HG03280 (cell line): ENCODE measurements around the gene ESRRG.

Experiments
- ATAC-seq: cut with Tn5 transposase; IDR thresholded peaks from one replicate; pipeline ENCODE4 v1.9.1; 2021; ENCODE audit warnings: mild to moderate bottlenecking, moderate library complexity; ENCODE audit not compliant: unreplicated experiment

Gene ESRRG

DNA sequence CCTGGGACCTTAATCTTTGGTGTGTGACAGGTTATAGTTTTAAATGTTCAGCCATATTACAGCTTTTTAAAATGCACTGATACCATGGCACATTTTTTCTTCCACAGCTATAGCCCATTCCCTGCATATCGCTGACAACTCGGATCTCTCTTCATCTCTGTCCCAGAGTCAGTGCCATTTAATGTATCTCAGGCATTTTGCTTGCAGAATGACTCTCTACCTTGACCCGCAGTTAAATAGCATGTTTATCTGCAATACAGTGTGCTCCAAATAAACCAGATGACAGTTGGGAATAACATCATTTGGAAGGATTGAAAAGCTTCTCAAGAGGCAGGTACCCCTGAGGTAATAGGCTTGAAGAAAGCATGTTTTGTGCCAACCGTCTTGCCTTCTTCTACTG is 200.2 kb downstream of the ESRRG start:
- ATAC-seq: no peak

DNA sequence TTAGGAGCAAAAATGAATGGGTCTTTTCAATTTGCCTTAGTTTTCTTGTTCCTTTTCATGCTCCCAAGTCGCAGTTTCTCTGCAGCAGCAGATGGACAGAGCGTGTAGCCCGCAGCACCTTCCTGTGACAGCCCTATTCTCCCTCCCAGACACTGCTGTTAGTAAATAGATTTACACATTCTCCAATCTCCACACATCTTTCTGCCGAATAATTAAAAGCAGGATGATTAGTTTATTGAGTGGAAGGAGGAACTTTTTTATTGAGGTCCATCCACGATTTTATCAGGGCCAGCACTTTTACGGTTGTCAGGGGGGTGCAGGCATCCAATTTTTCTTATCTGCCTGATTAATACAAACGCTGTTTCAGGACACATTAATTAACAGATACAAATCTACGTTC is 201.8 kb downstream of the ESRRG start:
- no peak for ATAC-seq

DNA sequence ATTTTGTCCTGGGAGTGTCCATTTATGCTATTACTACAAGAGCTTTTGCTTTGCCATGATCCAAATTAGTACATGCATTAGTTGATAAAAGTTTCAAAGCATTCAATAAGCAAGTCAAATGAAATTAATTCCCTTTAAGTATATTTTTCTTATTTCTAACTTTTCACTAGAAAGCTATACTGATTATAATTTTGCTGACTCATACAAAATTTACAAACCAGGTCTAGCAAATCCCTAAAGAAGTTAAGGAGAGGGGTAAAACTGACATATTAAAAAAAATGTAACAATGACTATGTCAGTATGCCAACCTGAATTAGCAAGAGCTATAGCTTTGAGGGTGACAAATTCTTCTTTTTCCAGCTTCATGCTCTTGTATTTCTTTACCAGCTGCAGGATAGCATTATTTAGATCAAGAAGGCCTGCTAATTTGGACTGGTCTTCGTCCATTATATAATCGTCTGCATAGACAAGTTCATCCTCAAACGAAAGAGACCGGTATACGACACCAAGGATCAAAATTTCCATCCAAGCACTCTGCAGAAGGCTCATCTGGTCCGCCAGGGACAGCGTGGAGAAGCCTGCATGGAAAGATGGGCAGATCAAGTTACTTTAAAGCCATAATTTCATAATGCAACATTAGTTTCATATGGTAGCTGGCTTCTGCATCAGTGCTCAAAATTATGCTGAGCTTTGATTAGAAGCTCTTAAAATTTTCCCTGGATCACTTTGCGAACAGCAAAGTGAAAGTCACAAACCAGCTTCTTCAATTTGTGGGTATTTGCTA is 204.2 kb downstream of the ESRRG start:
- no peak for ATAC-seq

DNA sequence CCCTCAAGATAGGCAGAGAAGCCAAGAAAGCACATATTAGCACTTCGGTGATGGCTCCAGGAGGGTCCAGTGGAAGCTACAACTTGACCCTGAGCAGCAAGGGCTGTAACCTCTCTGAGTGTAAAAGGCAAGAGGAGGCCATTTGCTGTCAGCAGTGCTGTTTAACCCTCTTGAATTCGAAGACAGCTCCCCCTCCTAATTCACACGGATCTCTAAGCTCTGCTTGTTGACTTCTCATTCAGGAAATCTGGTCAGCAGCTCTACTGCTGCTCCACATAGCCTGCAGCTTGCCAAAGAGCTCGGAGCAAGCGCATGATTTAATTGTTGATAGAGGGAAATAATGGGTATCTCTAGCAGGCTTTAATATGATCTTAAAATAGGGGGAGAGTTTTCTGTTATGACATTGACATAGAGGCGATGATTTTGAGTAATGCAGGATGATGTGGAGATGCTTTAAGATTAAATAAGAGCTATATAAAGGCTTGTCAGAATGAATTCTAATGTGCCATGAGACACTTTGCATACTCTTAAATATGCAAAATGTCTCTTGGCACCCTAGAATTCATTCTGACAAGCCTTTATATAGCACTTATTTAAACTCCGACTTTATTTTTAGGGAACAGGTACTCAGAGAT is 220.6 kb downstream of the ESRRG start:
- ATAC-seq: no peak

DNA sequence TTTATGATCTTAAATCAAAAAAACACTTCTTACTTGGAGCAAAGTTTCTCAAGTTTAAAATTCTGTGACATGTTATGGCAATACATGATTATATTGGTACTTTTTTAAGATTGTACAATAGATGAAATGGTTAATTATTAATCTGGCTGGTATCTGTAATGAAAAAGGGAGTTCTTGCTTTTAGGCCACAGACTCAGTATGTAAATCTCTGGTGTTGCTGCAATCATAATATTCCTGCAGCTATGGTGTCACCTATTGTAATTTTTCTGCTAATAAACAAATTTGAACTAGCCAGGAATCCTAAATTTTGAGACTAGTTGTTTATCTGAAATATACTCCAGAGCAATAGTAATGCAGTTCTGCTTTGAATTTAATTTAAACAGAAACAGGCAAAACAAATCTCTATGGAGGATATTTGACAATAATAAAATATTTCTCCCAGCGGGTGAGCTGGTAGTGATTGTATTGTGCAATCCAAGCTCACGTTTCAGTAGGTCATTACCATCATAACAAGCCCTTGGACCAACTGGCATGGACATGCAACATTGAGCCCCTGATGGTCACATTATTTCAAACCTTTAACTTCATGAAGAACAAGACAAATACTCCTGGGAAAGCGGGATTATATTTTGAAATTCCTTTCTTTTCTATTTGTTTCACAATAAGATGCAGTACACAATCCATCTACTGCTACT is 222.8 kb downstream of the ESRRG start:
- no peak for ATAC-seq

DNA sequence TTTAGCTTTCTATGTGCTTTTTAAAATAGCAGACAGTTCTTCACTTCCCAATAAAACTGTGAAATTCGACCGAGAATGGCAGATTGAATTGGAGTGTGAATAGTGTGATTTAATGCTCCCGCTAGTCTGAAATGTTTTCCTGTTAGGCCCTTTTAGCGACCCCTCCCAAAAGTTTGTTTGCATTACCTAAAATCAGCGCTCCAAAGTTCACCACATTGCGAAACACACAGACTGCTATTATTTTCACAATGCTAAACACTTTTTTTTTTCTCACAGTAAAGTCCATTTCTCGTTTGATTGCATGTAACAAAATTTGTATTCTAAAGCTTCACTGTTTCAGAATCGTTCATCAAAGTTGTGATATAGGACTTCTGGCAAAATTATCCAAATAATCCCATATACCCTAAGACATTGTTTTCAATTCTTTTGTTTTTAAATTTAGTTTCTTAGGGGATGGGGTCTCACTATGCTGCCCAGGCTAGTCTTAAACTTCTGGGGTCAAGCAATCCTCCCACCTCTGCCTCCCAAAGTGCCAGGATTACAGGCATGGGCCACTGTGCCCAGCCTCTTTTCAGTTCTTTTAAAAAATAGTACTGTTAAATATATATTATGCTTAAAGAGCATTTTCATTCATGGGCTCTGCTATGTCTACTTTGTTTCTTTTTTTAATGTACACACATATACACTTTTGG is 223.5 kb downstream of the ESRRG start:
- ATAC-seq: no peak

DNA sequence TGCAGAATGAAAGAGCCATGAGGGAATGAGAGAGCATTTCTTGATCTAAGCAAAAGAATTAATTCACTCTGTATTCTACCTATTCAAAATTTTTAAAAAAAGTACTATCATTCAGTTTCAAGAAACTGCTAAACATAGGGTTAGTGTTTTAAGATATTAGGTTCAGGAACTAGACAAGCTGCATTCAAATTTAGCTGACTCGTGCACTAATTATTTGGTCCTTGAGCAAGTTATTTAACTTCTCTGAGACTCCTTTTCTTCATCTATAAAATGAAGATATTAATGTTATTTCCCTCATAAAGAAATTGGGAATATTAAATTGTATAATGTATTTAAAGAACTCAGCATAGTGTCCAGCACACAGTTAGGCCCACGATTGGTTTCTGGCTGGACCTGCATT is 225.0 kb downstream of the ESRRG start:
- ATAC-seq: no peak

DNA sequence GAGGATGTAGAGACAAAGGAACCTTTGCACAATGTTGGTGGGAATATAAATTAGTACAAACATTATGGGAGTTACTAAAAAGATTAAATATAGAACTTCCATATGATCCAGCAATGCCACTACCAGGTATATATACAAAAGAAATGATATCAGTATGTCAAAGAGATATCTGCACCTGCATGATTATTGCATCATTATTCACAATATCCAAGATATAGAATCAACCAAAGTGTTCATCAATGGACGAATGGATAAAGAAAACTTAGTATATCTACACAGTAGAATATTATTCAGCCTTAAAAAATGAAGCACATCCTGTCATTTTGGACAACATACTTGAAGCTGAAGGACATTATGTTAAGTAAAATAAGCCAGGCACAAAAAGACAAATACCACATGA is 238.2 kb downstream of the ESRRG start:
- ATAC-seq: no peak

DNA sequence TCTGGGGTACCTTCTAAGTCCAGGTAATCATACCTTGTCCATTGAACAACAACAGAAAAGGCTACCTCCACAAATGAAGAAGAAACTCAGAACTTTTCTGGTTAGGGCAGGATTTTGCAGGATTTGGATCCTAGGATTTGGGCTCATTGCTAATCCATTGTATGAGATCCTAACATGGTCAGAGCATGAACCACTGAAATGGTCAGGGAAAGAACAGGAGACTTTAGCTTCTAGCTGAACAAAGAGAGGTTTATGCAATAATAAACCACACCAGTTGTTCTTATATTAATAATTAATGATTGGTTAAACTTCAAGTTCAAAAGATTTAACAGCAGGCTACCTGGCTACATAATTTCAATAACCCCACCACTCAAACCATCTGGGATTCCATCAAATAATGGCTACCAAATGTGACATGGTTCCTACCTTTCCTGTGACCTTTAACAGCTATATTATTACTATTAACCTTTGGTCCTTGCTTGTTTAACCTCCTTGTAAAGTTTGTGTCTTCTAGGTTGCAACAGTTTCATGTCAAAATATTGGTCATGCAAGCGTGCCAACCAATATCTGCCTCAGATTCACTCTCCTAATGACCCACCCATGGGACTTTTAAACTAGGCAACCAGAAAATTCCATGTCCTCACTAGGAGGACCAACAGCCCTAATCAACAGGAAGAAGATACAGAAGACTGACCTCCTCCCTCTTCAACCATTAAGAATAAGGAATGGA is 239.4 kb downstream of the ESRRG start:
- ATAC-seq: no peak

DNA sequence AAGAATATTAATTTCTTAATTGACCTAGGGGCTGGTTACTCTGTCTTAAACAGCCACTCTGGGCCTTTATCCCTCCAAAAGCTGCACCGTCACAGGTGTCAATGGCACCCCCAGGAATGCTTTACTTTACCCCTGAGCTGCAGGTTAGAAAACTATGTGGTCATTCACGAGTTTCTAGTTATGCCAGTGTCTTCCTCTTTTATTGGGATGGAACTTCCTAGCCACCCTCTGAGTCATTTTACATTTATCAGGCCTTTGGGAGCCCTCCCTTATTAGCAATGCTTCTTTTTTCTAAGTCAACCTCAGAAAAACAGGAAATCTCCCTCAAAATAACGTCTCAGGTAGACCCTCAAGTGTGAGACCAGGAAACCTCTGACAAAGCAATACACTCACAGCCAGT is 240.6 kb downstream of the ESRRG start:
- no peak for ATAC-seq

DNA sequence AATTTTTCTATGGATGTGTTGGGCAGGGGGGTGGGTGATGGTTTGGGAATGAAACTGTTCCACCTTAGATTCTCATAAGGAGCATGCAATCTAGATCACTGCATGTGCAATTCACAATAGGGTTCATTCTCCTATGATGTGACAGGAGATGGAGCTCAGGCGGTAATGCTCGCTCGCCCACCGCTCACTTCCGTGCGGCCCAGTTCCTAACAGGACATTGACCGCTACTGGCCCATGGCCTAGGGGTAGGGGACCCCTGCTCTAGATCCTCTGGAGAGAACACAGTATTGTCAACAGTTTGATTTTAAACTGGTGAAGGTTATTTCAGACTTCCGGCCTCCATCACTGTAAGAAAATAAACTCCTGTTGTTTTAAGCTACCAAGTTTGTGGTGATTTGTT is 245.0 kb downstream of the ESRRG start:
- no peak for ATAC-seq

DNA sequence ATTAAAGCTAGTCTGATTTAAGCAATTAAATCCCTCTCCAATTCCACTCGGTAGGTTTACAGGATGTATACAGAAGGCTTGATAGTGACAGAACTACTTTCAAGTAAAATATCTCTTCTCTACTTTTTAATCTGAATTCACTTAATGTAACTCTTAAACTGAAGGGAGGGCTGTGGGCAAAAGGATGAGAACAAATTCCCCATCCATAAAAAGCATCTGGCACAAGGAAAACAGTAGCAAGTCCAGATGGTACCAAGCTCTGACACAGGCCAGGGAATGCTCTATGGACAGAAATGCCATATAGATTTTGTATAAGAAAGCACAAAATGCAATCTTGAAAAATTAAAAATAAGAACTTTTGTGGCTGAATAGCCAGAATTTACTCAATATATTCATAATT is 246.9 kb downstream of the ESRRG start:
- no peak for ATAC-seq

DNA sequence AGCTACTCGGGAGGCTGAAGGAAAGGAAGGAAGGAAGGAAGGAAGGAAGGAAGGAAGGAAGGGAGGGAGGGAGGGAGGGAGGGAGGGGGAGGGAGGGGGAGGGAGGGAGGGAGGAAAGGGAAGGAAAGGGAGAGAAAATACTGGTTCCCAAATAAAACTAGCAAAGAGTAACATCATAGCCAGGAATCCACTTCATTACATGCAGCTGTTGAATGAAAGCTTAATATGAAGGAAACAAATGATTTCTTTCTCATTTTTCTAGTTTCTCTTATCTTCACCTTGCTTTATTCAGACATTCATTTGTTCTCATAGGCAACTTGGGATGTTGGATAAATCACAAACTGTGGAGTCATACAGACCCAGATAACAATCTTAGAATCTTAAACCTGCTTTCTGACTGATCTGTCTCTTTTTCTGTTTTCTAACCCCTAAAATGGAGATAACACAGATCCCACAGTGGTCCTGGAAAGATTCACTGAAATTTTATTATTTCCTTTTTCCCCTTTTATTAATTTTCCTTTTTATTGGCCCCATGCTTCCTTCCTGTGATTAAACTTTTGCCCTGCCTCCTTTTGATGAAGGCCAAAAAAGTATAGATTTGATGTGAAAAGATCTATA is 247.5 kb downstream of the ESRRG start:
- no peak for ATAC-seq

DNA sequence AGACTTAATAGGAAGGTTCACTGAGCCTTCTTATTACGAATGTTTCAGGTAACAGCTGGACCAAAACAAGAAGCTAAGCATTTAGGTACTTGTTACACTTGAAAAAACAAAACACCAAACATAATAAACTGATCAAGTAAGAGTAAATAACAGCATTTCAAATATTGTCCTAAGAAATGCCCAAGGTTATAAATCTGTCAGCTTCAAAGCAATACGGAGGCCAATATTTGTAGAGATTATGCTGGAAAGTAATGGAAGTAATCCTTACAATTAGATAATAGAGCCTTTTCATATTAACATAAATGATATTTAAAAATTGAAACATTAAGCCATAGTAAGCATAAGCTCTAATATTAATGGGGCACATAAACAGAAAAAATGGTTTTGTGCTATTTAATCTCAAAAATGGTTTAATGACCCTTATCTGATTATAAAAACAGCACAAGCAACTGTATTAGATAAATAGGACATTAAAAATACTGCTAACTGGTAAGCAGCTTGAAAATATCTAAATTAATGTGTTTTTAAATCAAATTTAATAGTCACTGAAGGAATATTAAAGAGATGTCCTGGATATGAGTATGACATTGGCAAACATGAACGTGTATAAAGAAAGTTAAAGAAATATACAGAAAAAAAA is 256.9 kb downstream of the ESRRG start:
- ATAC-seq: no peak

DNA sequence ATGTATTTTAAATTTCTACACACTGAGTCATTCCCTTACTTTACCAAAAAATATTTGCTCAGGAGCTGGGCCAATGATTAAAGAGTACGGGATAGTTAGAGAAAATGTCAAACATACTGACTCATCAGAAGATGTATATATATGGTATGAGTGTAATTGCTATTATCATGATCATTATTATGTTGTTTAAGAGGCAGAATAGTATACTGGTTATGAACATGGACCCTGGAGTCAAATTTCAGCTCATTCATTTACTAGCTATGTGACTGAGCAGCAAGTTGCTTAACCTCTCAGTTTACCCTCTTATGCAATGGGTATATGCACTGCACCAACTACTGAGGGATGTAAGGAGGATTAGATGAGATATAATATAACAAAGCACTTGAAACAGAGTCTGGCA is 258.7 kb downstream of the ESRRG start:
- ATAC-seq: no peak

DNA sequence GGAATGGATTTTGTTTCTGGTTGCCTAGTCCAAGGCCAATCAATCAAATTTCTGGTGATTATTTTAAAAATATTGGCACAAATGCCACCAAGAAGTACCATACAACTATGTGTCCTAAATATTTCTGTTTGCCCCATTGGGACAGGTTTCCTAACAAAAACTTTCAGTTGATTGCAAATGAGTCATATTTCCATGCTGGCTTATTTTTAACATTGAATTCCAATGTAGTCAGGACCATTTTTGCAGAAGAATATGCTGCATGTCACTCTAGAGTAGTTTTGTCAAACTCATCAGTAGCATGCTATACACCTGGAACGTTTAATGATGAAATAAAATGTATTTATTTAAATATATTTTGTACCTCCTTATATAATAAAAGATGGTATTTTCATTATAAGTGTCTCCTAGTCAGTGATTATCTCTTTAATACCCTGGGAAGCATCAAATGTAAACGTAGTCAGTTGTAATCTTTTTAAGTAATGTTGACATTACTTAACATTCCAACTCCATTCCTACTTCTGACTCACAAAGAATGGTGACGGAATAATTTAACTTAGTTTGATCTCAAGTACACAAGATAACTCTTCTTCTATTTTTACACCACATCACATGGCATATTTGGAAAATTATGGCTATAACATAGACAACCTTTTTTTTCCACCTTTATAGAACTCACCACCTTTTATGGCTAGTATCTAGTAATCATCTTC is 261.0 kb downstream of the ESRRG start:
- no peak for ATAC-seq

DNA sequence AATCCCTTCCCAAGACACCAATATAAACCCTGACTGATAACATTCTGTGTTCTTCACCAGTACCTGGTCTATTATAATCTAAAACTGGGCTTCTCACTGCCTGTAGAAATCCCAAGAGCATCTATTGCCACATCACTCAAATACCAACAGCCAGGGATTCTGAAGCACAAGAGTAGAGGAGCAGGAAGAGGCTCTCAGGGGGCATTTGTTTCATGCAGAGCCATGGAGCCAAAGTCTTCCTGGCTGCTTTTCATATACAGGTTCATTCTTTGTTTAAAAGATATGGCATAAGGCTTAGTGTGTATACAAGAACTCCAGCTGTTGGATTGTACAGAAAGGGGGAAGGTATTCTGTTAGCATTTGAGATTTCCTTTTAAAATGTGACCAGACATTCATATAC is 261.8 kb downstream of the ESRRG start:
- no peak for ATAC-seq

DNA sequence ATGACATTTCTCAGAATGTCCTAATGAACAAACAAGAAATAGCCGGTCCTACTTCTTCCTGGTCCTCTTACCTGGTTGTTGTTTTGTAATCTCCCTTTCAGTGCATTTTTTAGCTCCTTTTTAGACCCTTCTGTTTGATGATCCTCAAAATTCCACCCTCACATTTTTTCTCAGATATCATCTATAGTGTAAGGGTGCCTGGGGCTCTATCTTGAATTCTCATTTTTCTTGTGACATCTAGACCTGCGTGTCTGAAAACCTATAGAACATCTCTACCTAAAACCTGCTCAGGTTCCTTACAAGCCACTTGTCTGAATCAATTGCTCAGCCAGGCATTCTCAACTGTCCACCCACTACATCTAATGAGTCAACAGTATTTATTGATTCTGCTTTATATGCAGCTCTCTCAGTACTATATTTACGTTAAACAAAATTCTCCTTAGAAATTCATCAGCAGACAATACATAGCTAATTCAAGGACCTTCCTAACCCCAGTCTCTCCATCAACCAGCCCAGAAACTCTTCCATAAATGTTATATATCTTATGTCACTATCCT is 263.5 kb downstream of the ESRRG start:
- no peak for ATAC-seq

DNA sequence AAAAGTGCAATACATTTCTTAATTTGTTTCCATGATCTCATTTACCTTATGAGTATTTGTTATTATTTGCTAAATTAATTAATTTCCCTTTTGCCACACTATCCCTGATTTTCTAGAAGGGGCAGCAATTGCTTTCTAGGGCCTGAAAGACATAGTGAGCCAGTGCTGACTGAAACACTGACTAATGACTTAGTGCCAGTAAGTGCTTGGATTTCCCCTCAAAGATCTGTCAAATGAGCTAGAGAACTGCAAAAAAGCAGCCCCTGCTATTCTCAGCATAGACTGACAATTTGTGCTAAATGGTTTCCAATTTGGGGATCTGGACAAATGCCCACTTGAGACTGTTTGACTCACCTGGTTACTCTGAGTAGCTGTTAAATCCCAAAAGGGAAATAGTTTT is 264.4 kb downstream of the ESRRG start:
- ATAC-seq: no peak
